ENCODE measurements around the gene APOBEC3B.

The APOBEC3B gene

DNA sequence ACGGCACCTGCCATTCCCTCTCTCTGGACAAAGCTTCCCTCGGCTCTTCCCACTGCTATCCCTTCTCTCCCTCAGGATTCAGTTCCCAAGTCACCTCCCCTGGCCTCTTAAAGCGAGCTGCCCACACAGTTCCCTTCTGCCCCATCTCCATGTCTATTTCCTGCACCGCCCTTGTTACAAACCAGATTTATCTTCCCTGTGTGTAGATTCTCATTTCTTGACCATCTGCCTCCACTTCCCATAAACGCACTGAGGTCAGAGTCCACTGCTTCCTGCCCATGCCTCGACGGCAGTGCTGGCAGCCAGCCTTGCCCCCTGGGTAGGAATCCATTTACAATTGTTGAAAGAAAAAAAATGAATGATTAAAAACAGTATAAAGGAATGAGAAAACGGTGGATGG, 11.6 kb upstream of the APOBEC3B start:
- TF ChIP-seq TCF4 (CRISPR knock-in tag; IDR thresholded peaks at IDR 0.05; ENCODE audit: borderline replicate concordance), result no peak
- TF ChIP-seq, protein P1, sequence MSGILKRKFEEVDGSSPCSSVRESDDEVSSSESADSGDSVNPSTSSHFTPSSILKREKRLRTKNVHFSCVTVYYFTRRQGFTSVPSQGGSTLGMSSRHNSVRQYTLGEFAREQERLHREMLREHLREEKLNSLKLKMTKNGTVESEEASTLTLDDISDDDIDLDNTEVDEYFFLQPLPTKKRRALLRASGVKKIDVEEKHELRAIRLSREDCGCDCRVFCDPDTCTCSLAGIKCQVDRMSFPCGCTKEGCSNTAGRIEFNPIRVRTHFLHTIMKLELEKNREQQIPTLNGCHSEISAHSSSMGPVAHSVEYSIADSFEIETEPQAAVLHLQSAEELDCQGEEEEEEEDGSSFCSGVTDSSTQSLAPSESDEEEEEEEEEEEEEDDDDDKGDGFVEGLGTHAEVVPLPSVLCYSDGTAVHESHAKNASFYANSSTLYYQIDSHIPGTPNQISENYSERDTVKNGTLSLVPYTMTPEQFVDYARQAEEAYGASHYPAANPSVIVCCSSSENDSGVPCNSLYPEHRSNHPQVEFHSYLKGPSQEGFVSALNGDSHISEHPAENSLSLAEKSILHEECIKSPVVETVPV (CRISPR knock-in tag; IDR thresholded peaks at IDR 0.05), result no peak
- no peak for TF ChIP-seq TOX (CRISPR knock-in tag; IDR thresholded peaks at IDR 0.05; ENCODE audit: borderline replicate concordance)
- TF ChIP-seq RARB (CRISPR knock-in tag; IDR thresholded peaks at IDR 0.05), result no peak
- TF ChIP-seq ZFP30 (CRISPR knock-in tag; IDR thresholded peaks at IDR 0.05), result no peak
- TF ChIP-seq BACH2 (CRISPR knock-in tag; IDR thresholded peaks at IDR 0.05; ENCODE audit: borderline replicate concordance), result no peak
- TF ChIP-seq PPARA (CRISPR knock-in tag; IDR thresholded peaks at IDR 0.05; ENCODE audit: borderline replicate concordance), result no peak
- no peak for TF ChIP-seq ARNTL (CRISPR knock-in tag; IDR thresholded peaks at IDR 0.05; ENCODE audit: borderline replicate concordance, low read depth)
- no peak for ATAC-seq

DNA sequence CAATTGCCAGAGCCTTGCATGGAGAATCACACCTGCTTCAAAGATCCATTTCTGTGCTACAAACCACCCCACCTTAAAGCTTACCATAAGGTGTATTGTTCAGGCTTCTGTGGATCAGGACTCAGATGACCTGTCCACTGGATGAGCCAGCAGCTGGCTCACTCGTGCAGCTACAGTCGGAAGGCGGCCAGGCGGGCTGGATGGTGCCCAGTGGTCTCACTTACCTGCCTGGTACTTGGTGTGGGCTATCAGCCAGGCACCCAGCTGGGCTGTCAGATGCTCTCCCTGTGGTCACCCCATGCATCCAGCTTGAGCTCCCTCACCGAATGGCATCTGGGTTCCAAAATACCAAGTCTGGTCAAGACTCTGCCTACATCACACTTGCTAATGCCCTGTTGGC, 10.9 kb upstream of the APOBEC3B start:
- TF ChIP-seq RARB (CRISPR knock-in tag; IDR thresholded peaks at IDR 0.05) (no peak), TCF4 (CRISPR knock-in tag; IDR thresholded peaks at IDR 0.05; ENCODE audit: borderline replicate concordance) (no peak), ARNTL (CRISPR knock-in tag; IDR thresholded peaks at IDR 0.05; ENCODE audit: borderline replicate concordance, low read depth) (no peak), BACH2 (CRISPR knock-in tag; IDR thresholded peaks at IDR 0.05; ENCODE audit: borderline replicate concordance) (no peak), ZFP3 (CRISPR knock-in tag; IDR thresholded peaks at IDR 0.05) (no peak), SNAI2 (CRISPR knock-in tag; IDR thresholded peaks at IDR 0.05) (no peak), ZNF565 (CRISPR knock-in tag; conservative IDR thresholded peaks at IDR 0.05; ENCODE audit: low read depth) (no peak), ZFP30 (CRISPR knock-in tag; IDR thresholded peaks at IDR 0.05) (no peak), CSDC2 (CRISPR knock-in tag; IDR thresholded peaks at IDR 0.05) (no peak), ESRRG (CRISPR knock-in tag; IDR thresholded peaks at IDR 0.05) (no peak)
- TF ChIP-seq, protein P1 (CRISPR knock-in tag; IDR thresholded peaks at IDR 0.05), result no peak
- TF ChIP-seq, protein P2, sequence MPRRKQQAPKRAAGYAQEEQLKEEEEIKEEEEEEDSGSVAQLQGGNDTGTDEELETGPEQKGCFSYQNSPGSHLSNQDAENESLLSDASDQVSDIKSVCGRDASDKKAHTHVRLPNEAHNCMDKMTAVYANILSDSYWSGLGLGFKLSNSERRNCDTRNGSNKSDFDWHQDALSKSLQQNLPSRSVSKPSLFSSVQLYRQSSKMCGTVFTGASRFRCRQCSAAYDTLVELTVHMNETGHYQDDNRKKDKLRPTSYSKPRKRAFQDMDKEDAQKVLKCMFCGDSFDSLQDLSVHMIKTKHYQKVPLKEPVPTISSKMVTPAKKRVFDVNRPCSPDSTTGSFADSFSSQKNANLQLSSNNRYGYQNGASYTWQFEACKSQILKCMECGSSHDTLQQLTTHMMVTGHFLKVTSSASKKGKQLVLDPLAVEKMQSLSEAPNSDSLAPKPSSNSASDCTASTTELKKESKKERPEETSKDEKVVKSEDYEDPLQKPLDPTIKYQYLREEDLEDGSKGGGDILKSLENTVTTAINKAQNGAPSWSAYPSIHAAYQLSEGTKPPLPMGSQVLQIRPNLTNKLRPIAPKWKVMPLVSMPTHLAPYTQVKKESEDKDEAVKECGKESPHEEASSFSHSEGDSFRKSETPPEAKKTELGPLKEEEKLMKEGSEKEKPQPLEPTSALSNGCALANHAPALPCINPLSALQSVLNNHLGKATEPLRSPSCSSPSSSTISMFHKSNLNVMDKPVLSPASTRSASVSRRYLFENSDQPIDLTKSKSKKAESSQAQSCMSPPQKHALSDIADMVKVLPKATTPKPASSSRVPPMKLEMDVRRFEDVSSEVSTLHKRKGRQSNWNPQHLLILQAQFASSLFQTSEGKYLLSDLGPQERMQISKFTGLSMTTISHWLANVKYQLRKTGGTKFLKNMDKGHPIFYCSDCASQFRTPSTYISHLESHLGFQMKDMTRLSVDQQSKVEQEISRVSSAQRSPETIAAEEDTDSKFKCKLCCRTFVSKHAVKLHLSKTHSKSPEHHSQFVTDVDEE (CRISPR knock-in tag; IDR thresholded peaks at IDR 0.05), result no peak
- TF ChIP-seq, protein P3, sequence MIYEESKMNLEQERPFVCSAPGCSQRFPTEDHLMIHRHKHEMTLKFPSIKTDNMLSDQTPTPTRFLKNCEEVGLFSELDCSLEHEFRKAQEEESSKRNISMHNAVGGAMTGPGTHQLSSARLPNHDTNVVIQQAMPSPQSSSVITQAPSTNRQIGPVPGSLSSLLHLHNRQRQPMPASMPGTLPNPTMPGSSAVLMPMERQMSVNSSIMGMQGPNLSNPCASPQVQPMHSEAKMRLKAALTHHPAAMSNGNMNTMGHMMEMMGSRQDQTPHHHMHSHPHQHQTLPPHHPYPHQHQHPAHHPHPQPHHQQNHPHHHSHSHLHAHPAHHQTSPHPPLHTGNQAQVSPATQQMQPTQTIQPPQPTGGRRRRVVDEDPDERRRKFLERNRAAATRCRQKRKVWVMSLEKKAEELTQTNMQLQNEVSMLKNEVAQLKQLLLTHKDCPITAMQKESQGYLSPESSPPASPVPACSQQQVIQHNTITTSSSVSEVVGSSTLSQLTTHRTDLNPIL (CRISPR knock-in tag; IDR thresholded peaks at IDR 0.05; ENCODE audit: low read depth), result no peak
- TF ChIP-seq, protein P4, sequence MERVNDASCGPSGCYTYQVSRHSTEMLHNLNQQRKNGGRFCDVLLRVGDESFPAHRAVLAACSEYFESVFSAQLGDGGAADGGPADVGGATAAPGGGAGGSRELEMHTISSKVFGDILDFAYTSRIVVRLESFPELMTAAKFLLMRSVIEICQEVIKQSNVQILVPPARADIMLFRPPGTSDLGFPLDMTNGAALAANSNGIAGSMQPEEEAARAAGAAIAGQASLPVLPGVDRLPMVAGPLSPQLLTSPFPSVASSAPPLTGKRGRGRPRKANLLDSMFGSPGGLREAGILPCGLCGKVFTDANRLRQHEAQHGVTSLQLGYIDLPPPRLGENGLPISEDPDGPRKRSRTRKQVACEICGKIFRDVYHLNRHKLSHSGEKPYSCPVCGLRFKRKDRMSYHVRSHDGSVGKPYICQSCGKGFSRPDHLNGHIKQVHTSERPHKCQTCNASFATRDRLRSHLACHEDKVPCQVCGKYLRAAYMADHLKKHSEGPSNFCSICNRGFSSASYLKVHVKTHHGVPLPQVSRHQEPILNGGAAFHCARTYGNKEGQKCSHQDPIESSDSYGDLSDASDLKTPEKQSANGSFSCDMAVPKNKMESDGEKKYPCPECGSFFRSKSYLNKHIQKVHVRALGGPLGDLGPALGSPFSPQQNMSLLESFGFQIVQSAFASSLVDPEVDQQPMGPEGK (CRISPR knock-in tag; IDR thresholded peaks at IDR 0.05; ENCODE audit: borderline replicate concordance), result no peak

DNA sequence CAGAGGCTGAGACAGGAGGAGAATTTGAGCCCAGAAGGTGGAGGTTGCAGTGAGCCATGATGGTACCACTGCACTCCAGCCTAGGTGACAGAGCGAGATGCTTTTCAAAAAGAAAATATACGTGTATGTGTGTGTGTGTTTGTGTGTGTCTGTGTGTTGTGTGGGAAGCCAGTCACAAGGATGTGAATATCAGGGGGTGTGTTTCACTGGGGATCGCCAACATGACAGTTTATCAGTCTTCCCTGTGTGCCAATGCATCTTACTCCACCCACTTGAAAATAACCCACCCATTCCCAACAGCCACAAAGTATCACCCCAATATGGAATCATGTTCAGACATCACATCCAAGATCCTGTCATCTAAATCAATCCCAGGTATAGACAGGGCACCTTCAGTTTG, 10.4 kb upstream of the APOBEC3B start:
- no peak for ATAC-seq
- no peak for TF ChIP-seq ZFP30 (CRISPR knock-in tag; IDR thresholded peaks at IDR 0.05)
- no peak for TF ChIP-seq ZC3H10 (CRISPR knock-in tag; IDR thresholded peaks at IDR 0.05)
- TF ChIP-seq SNAI2 (CRISPR knock-in tag; IDR thresholded peaks at IDR 0.05), result no peak
- TF ChIP-seq TCF4 (CRISPR knock-in tag; IDR thresholded peaks at IDR 0.05; ENCODE audit: borderline replicate concordance), result no peak
- no peak for TF ChIP-seq ZNF8 (CRISPR knock-in tag; IDR thresholded peaks at IDR 0.05)
- no peak for TF ChIP-seq BACH2 (CRISPR knock-in tag; IDR thresholded peaks at IDR 0.05; ENCODE audit: borderline replicate concordance)
- TF ChIP-seq, protein P1 (CRISPR knock-in tag; IDR thresholded peaks at IDR 0.05), result no peak
- no peak for TF ChIP-seq ZNF565 (CRISPR knock-in tag; conservative IDR thresholded peaks at IDR 0.05; ENCODE audit: low read depth)
- TF ChIP-seq, protein P4 (CRISPR knock-in tag; IDR thresholded peaks at IDR 0.05; ENCODE audit: borderline replicate concordance), result no peak
- no peak for TF ChIP-seq ESRRG (CRISPR knock-in tag; IDR thresholded peaks at IDR 0.05)
- TF ChIP-seq RARB (CRISPR knock-in tag; IDR thresholded peaks at IDR 0.05), result no peak

More for the DNA sequence above, 10.9 kb upstream of the APOBEC3B start:
- no peak for ATAC-seq
